ENCODE measurements around the gene ZFR. TPM values are rescaled to one million over a fixed set of nuclear protein-coding genes. Genes with fewer than 3 reads are reported as not detected.
"Not testable (repeated sequence)": the region's sequence is repeated elsewhere in the genome, so short reads cannot be mapped to it uniquely, and the experiment has no call there.

Gene ZFR
- total RNA-seq, 4 donors from 2014 or later: 35.6 to 64.1 (median 57.4) TPM

DNA sequence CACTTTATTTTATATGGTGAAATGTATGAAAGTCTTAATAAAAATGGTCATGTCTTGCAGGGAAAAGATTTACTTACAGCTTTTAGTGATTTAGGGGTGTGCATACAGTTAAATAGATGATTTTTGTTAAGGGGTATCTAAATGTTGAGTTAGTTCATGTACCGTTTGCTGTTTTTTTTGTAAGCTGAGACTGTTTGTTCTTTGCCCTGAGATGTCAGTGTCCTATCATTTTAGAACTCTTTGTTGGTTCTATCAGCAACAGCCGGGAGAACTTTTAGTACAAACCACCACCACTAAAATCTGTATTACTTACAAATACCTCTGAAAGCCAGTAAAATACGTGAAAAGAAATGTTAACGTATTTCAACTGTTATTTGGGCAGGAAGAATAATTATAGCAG, 75.5 kb downstream of the ZFR start:
- Histone ChIP-seq H3K27ac (no peak overlapping the region), H3K36me3 (peaks cover 0 to 18% (median 5%) of the 10 kb centered on the region in 4 donors), H3K4me1 (no peaks in the 10 kb centered on the region), H3K9me3 (no peaks in the 10 kb centered on the region), H3K4me3 (no peak overlapping the region), H3K27me3 (no peaks in the 10 kb centered on the region)
- no peak for TF ChIP-seq POLR2A (IDR thresholded peaks at IDR 0.05)
- TF ChIP-seq POLR2AphosphoS5 (IDR thresholded peaks at IDR 0.05): no peak
- TF ChIP-seq, protein P1, sequence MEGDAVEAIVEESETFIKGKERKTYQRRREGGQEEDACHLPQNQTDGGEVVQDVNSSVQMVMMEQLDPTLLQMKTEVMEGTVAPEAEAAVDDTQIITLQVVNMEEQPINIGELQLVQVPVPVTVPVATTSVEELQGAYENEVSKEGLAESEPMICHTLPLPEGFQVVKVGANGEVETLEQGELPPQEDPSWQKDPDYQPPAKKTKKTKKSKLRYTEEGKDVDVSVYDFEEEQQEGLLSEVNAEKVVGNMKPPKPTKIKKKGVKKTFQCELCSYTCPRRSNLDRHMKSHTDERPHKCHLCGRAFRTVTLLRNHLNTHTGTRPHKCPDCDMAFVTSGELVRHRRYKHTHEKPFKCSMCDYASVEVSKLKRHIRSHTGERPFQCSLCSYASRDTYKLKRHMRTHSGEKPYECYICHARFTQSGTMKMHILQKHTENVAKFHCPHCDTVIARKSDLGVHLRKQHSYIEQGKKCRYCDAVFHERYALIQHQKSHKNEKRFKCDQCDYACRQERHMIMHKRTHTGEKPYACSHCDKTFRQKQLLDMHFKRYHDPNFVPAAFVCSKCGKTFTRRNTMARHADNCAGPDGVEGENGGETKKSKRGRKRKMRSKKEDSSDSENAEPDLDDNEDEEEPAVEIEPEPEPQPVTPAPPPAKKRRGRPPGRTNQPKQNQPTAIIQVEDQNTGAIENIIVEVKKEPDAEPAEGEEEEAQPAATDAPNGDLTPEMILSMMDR (IDR thresholded peaks at IDR 0.05): no peak
- no peak for TF ChIP-seq EP300 (IDR thresholded peaks at IDR 0.05; ENCODE audit: low read depth)
- in situ Hi-C loops (cut with MboI; ENCODE audit: low pct_ligation_motif_present in 1 of 4, low pct_unique_long_range_greater_than_20kb in 1 of 4, low sequenced_read_pairs in 3 of 4) (no loop called here), intact Hi-C loops (cut with DNase I; ENCODE audit: low total_unique reads) (no loop called here)
- no peak for DNase-seq
- WGBS, 2 donors (ENCODE audit: low coverage in 1 of 2): 90 to 94% methylated on average over 4 of the region's 4 CpGs

DNA sequence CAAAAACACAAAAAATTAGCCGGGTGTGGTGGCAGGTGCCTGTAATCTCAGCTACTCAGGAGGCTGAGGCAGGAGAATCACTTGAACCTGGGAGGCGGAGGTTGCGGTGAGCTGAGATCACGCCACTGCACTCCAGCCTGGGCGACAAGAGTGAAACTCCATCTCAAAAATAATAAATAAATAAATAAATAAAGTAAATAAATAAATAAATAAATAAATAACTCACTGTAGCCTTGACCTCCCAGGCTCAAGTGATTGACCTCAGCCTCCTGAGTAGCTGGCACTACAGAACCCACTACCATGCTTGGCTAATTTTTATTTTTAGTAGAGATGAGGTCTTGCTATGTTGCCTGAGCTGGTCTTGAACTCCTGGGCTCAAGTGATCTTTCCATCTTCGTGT, 77.3 kb downstream of the ZFR start:
- H3K27me3 ChIP-seq; intact Hi-C loops (cut with DNase I; ENCODE audit: low total_unique reads); H3K4me3 ChIP-seq; in situ Hi-C loops (cut with MboI; ENCODE audit: low pct_ligation_motif_present in 1 of 4, low pct_unique_long_range_greater_than_20kb in 1 of 4, low sequenced_read_pairs in 3 of 4); H3K27ac ChIP-seq; DNase-seq; H3K9me3 ChIP-seq; H3K4me1 ChIP-seq: not testable (repeated sequence)
- 79% methylated on average over 6 of the region's 6 CpGs; no CpG with 5 or more reads in 1 of the 2 donors for WGBS, 2 donors (ENCODE audit: low coverage in 1 of 2)
- peaks cover 0 to 25% (median 10%) of the 10 kb centered on the region in 4 donors for H3K36me3 ChIP-seq

DNA sequence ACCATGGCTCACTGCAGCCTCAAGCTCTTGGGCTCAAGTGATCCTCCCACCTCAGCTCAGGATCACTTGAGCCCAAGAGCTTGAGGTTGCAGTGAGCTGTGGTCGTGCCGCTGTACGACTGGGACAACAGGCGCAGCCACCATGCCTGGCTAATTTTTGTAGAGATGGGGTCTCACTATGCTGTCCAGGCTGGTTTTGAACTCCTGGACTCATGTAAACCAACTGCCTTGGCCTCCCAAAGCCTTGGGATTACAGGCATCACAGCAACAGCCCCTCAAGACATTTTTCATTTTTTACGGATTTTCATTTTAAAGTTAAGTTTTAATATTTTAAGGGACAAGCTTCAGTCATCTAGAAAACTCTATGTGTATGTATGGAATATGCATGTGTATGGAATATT, 78.9 kb downstream of the ZFR start:
- 98 to 100% methylated on average over 1 to 5 of the region's 5 CpGs for WGBS, 2 donors (ENCODE audit: low coverage in 1 of 2)
- in situ Hi-C loops (cut with MboI; ENCODE audit: low pct_ligation_motif_present in 1 of 4, low pct_unique_long_range_greater_than_20kb in 1 of 4, low sequenced_read_pairs in 3 of 4): no loop called here
- peaks cover 0 to 24% (median 9%) of the 10 kb centered on the region in 4 donors for H3K36me3 ChIP-seq

DNA sequence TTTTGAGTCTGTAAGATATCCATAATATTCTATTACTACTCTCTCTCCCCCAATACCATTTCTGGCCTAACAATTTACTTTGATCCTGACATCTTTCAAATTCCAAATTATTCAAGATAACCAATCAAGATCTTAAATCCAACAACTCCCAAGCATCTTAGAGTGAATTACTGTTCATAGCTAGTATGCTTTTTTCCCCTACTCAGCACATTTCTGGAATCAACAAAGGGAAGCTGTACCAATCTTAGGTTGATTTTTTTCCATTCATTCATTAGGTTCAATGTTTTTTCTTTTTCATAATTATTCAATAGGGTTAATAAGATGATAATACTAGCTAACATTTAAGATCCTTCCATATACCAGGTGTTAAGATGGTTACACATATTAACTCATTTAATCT, 81.5 kb downstream of the ZFR start:
- in situ Hi-C loops (cut with MboI; ENCODE audit: low pct_ligation_motif_present in 1 of 4, low pct_unique_long_range_greater_than_20kb in 1 of 4, low sequenced_read_pairs in 3 of 4): no loop called here
- Histone ChIP-seq H3K4me3 (no peak overlapping the region), H3K9me3 (no peaks in the 10 kb centered on the region), H3K27me3 (no peaks in the 10 kb centered on the region), H3K36me3 (peaks cover 0 to 23% (median 10%) of the 10 kb centered on the region in 4 donors), H3K27ac (no peak overlapping the region), H3K4me1 (no peaks in the 10 kb centered on the region)
- intact Hi-C loops (cut with DNase I; ENCODE audit: low total_unique reads): no loop called here
- DNase-seq: no peak
- no peak for TF ChIP-seq EP300 (IDR thresholded peaks at IDR 0.05; ENCODE audit: low read depth)
- TF ChIP-seq POLR2A (IDR thresholded peaks at IDR 0.05): no peak
- no peak for TF ChIP-seq POLR2AphosphoS5 (IDR thresholded peaks at IDR 0.05)
- TF ChIP-seq, protein P1 (IDR thresholded peaks at IDR 0.05): no peak

More for the DNA sequence above, 78.9 kb downstream of the ZFR start:
- H3K4me1 ChIP-seq: no peaks in the 10 kb centered on the region
- no peak overlapping the region for H3K4me3 ChIP-seq
- no peaks in the 10 kb centered on the region for H3K27me3 ChIP-seq
- no peaks in the 10 kb centered on the region for H3K9me3 ChIP-seq
- no peak for TF ChIP-seq POLR2AphosphoS5 (IDR thresholded peaks at IDR 0.05)
- no peak for DNase-seq
- intact Hi-C loops (cut with DNase I; ENCODE audit: low total_unique reads): no loop called here
- no peak overlapping the region for H3K27ac ChIP-seq

DNA sequence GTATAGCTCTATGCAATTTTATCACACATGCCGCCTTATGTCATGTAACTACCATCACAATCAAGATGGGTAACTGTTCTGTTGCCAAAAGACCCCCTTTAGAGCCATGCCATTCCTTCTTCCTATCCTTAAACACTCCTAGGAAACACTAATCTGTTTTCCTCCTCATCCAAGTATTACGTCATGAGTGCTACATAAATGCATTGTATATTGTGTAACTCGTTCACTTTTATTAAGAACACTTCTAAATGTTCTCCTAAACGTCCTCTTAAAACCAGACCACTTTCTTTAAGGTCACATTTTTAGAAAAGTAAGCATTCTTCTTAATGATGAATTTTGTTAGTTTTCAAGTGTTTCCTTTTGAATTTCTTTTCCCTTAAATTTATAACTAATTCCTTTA, 82.0 kb downstream of the ZFR start:
- DNase-seq: no peak
- Histone ChIP-seq H3K27ac (no peak overlapping the region), H3K27me3 (no peaks in the 10 kb centered on the region), H3K9me3 (no peaks in the 10 kb centered on the region), H3K4me3 (no peak overlapping the region), H3K36me3 (peaks cover 0 to 25% (median 10%) of the 10 kb centered on the region in 4 donors), H3K4me1 (no peaks in the 10 kb centered on the region)
- TF ChIP-seq, protein P1 (IDR thresholded peaks at IDR 0.05): no peak
- TF ChIP-seq EP300 (IDR thresholded peaks at IDR 0.05; ENCODE audit: low read depth) (no peak), POLR2A (IDR thresholded peaks at IDR 0.05) (no peak), POLR2AphosphoS5 (IDR thresholded peaks at IDR 0.05) (no peak)
- in situ Hi-C loops (cut with MboI; ENCODE audit: low pct_ligation_motif_present in 1 of 4, low pct_unique_long_range_greater_than_20kb in 1 of 4, low sequenced_read_pairs in 3 of 4): no loop called here
- 73 to 86% methylated on average over 3 to 4 of the region's 4 CpGs for WGBS, 2 donors (ENCODE audit: low coverage in 1 of 2)
- intact Hi-C loops (cut with DNase I; ENCODE audit: low total_unique reads): no loop called here
